Pancreas (tissue), 10 donors: Measurements from ENCODE around the gene STK11IP. TPM values are rescaled to one million over a fixed set of nuclear protein-coding genes. Genes with fewer than 3 reads are reported as not detected.

Experiments
- ATAC-seq, 4 donors: fragments of 200-7000 bp; cut with Tn5 transposase; one replicate each; pipeline versions ENCODE4 v1.8.0 to v1.9.1; 2020; ENCODE audit warnings: mild to moderate bottlenecking in 4 of 4, moderate library complexity in 4 of 4
- DNase-seq, 6 donors: peaks; one replicate each; pipeline ENCODE4 v3.0.0-alpha.2; 2020
- FAIRE-seq: peaks from 2 replicates; lab custom pipeline; 2012; peaks lifted over from hg19 to GRCh38; lab: Jason Lieb, UNC
- H3K27ac ChIP-seq, 4 donors: fragments of 200-600 bp; sonication (generic); 1 replicate in 3 of 4; 2 replicates in 1 of 4; pipeline versions ENCODE4 v1.5.0 to v1.8.0; 2020
- H3K27me3 ChIP-seq, 4 donors: fragments of 200-600 bp; one replicate each; pipeline ENCODE4 v1.8.0; 2021
- H3K36me3 ChIP-seq, 3 donors: fragments of 200-600 bp; sonication (generic) in 1 of 3; one replicate each; pipeline versions ENCODE4 v1.5.0 to v1.8.0; 2020 to 2021
- H3K4me1 ChIP-seq, 3 donors: fragments of 200-600 bp; one replicate each; pipeline ENCODE4 v1.8.0; 2021
- H3K4me3 ChIP-seq, 4 donors: fragments of 200-600 bp; sonication (generic) in 2 of 4; one replicate each; pipeline versions ENCODE4 v1.5.0 to v1.8.0; 2020 to 2021
- H3K9me3 ChIP-seq, 4 donors: fragments of 200-600 bp; one replicate each; pipeline ENCODE4 v1.8.0; 2021
- WGBS, 2 donors: extraction: QIAGEN DNeasy Blood & Tissue Kit; methylation state at CpG; one replicate each; pipeline ENCODE4 v1.1.7; 2013; 5-methylcytosine and 5-hydroxymethylcytosine counted together
- intact Hi-C, 3 donors: fragments of 100-400 bp; cut with DNase I; formaldehyde crosslinking; loops; one replicate each; pipeline versions ENCODE4 v1.11.1 to v1.14.2; 2022
- polyA plus RNA-seq, 2 donors: library from polyadenylated mRNA; stranded (reverse); fragments of 200-250 nt; gene quantifications; one replicate each; pipeline ENCODE4 v1.2.3, GENCODE V29; 2013
- total RNA-seq, 6 donors: library from RNA; stranded (reverse); fragmentation: NEBNext Ultra II Directional in 4 of 6; extraction: Animal tissue kit (Norgen Biotek cat#: 25700) in 4 of 6; gene quantifications; one replicate each; pipeline versions ENCODE4 v1.2.1 to v1.2.4, GENCODE V29; 2021 to 2023
- TF ChIP-seq, protein P1 (sequence below), 4 donors: fragments of 200-600 bp; sonication (generic) in 3 of 4; IDR thresholded peaks; one replicate each; pipeline versions ENCODE4 v1.5.0 to v1.8.0; 2021; ENCODE audit warnings: antibody characterized with exemption in 4 of 4
- donor health status: healthy with polysubstance abuse.
- donor health status: DM: no; HTN: no; CAD: no; lungs with moderate emphysema.
- donor health status: DM: no; HTN: no; CAD: no.
- donor health status: control.
- donor health status: control.
- donor health status: Bipolar disorder and iron deficiency.
- donor health status: DM: yes; HTN: yes; CAD: no.
- donor health status: DM: no; HTN: no; CAD: no.
- donor health status: DM: no; HTN: no; CAD: no.
- donor health status: DM: yes; HTN: yes; CAD: no.

STK11IP gene
- total and polyA plus RNA-seq, 8 donors, result 9.0 to 43.8 (median 13.7) TPM

DNA sequence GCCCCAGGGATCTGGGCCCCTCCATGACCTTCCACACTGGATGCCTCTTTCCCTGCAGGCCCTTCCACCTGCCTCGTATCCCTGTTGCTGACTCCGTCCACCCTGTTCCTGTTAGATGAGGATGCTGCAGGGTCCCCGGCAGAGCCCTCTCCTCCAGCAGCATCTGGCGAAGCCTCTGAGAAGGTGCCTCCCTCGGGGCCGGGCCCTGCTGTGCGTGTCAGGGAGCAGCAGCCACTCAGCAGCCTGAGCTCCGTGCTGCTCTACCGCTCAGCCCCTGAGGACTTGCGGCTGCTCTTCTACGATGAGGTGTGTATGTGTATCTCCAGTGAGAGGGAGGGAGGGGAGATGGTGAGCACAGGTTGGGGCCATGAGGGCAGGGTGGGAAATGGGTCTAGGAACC lies 17.4 kb downstream of the STK11IP start:
- Histone ChIP-seq H3K4me1 (no peaks in the 10 kb centered on the region), H3K9me3 (no peaks in the 10 kb centered on the region), H3K27me3 (no peaks in the 10 kb centered on the region), H3K27ac (no peak overlapping the region), H3K4me3 (no peak overlapping the region), H3K36me3 (peaks cover 0 to 13% (median 0%) of the 10 kb centered on the region in 3 donors)
- FAIRE-seq (no peak), DNase-seq (peak in 1 of 6 donors; percentile 63), ATAC-seq (no peak)
- 93 to 96% methylated on average over 11 of the region's 11 CpGs for WGBS, 2 donors
- TF ChIP-seq, protein P1, sequence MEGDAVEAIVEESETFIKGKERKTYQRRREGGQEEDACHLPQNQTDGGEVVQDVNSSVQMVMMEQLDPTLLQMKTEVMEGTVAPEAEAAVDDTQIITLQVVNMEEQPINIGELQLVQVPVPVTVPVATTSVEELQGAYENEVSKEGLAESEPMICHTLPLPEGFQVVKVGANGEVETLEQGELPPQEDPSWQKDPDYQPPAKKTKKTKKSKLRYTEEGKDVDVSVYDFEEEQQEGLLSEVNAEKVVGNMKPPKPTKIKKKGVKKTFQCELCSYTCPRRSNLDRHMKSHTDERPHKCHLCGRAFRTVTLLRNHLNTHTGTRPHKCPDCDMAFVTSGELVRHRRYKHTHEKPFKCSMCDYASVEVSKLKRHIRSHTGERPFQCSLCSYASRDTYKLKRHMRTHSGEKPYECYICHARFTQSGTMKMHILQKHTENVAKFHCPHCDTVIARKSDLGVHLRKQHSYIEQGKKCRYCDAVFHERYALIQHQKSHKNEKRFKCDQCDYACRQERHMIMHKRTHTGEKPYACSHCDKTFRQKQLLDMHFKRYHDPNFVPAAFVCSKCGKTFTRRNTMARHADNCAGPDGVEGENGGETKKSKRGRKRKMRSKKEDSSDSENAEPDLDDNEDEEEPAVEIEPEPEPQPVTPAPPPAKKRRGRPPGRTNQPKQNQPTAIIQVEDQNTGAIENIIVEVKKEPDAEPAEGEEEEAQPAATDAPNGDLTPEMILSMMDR (IDR thresholded peaks at IDR 0.05), result no peak
- intact Hi-C loops, result no loop called here

DNA sequence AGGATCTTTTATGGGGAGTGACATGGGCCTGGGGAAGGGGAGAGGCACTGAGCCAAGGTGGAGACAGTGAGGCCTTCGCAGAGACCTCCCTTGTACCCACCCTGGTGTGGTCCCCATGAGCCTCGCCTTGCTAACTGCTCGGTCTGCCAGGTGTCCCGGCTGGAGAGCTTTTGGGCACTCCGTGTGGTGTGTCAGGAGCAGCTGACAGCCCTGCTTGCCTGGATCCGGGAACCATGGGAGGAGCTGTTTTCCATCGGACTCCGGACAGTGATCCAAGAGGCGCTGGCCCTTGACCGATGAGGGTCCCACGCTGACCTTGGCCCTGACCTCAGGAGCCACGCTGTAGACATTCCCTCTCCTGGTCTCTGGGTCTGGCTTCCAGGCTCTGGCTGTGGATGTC lies 18.2 kb downstream of the STK11IP start:
- 86 to 96% methylated on average over 11 to 12 of the region's 12 CpGs for WGBS, 2 donors
- Histone ChIP-seq H3K36me3 (peaks cover 0 to 13% (median 0%) of the 10 kb centered on the region in 3 donors), H3K27me3 (no peaks in the 10 kb centered on the region), H3K9me3 (no peaks in the 10 kb centered on the region), H3K4me1 (no peaks in the 10 kb centered on the region), H3K27ac (no peak overlapping the region), H3K4me3 (no peak overlapping the region)
- TF ChIP-seq, protein P1 (IDR thresholded peaks at IDR 0.05), result no peak
- intact Hi-C loops, result no loop called here
- FAIRE-seq (no peak), DNase-seq (peak in 1 of 6 donors; percentile 67), ATAC-seq (no peak)

DNA sequence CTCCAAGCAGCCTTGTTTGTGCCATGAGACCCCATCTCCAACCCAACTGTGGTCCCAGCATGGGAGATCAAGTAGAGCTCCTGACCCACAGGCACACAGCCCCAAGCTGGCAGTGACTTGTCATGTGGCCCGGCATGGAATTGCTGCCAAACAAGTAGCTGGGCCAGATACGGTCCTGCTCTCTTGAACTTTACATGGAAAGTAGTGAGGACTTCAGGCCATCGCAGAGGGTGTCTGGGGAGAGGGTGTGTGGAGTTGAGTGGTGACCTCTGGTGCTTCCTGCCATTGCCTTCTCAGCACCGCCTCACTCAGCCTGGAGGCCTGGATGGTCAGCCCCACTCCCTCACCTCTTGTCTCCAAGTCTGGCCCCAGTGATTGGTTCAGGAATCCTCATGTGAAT lies 18.9 kb downstream of the STK11IP start:
- no peak overlapping the region for H3K4me3 ChIP-seq
- H3K9me3 ChIP-seq, result no peaks in the 10 kb centered on the region
- ATAC-seq, result peak in 1 of 4 donors; percentile 14
- H3K4me1 ChIP-seq, result no peaks in the 10 kb centered on the region
- no peak overlapping the region for H3K27ac ChIP-seq
- WGBS, 2 donors, result 89 to 94% methylated on average over 4 of the region's 4 CpGs
- no peak for FAIRE-seq
- no peaks in the 10 kb centered on the region for H3K27me3 ChIP-seq
- intact Hi-C loops, result no loop called here
- no peak for DNase-seq
- H3K36me3 ChIP-seq, result peaks cover 0 to 13% (median 0%) of the 10 kb centered on the region in 3 donors
- TF ChIP-seq, protein P1 (IDR thresholded peaks at IDR 0.05), result no peak

DNA sequence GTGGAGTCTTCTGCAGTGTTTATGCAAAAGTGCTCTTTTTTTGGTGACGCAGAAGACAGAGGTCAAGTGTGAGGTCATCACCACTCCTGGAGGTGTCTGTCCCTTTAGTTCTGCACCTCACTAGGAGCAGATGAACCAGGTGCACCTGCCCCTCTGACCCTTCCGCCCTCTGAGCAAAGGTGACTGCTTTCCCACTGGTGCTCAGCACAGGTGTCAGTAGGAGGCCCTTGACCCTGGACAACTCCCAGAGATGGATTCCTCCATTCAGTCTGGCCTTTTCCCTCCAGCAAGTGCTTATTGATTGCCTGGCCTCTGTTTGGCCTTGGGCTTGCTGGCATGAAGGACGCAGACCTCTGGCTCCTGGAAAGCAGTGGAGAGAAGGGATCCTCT lies 21.1 kb downstream of the STK11IP start:
- 43 to 46% methylated on average over 3 of the region's 3 CpGs for WGBS, 2 donors
- DNase-seq, result no peak

DNA sequence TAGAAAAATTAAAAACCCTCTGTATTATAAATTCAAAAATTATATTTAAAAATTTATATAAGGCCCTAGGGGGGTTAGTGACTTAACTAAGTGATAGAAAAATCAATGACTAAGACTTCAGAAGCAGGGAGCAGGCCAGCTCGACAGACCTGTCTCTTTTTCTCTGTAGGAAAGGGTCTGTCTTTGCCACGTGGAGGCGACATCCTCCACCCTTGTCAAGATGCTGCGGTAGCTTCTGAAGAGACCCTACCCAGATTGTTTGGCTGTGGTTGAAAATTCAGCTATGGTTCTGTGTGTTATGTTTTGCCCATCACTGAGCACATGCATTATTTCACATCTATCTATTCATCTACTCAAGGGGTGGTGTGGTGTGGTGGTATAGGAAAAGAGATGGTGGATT lies 21.6 kb downstream of the STK11IP start:
- ATAC-seq, result no peak
- WGBS, 2 donors, result 66 to 73% methylated on average over 4 of the region's 4 CpGs
- peaks cover 0 to 9% (median 0%) of the 10 kb centered on the region in 3 donors for H3K36me3 ChIP-seq
- no peak overlapping the region for H3K27ac ChIP-seq
- intact Hi-C loops, result no loop called here
- no peak for FAIRE-seq
- no peaks in the 10 kb centered on the region for H3K4me1 ChIP-seq
- TF ChIP-seq, protein P1 (IDR thresholded peaks at IDR 0.05), result no peak
- no peaks in the 10 kb centered on the region for H3K27me3 ChIP-seq
- DNase-seq, result no peak
- H3K9me3 ChIP-seq, result no peaks in the 10 kb centered on the region
- H3K4me3 ChIP-seq, result no peak overlapping the region

More for the DNA sequence above, 21.1 kb downstream of the STK11IP start:
- peak in 2 of 4 donors; percentile 64 to 71 for ATAC-seq
- Histone ChIP-seq H3K9me3 (no peaks in the 10 kb centered on the region), H3K36me3 (peaks cover 0 to 11% (median 0%) of the 10 kb centered on the region in 3 donors), H3K4me1 (no peaks in the 10 kb centered on the region), H3K27ac (no peak overlapping the region), H3K4me3 (no peak overlapping the region), H3K27me3 (no peaks in the 10 kb centered on the region)
- TF ChIP-seq, protein P1 (IDR thresholded peaks at IDR 0.05), result no peak
- intact Hi-C loops, result no loop called here
- FAIRE-seq, result no peak
